ENCODE data around the gene ZNF219.

DNA sequence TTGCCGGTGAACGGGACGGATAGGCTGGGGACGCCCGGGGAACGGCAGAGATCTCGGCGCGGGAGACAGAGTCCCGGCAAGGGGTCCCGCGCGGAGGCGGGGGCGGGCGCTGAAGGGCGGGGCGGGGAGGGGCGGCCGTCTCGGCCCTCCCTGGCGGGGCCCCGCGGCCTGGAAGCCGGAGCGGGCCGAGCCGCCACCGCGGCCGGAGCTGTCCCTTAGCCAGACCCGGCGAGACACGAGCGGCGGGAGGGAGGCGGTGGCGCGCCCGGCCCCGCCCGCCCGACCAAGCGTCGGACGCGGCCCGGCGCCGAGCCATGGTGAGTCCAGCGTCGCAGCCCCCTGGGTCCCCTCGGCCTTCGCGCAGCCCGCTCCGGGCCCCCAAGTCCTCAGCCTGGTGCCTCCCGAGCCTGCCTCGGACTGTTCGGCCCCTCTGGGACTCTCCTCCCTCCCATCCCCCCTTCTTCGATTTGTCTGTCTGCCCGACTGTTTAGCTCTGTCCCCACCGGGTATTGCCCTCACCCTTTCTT lies 28.3 kb downstream of the ZNF219 start, which contains the start of gene ARHGEF40:
- TF ChIP-seq CTCF (IDR thresholded peaks at IDR 0.05; ENCODE audit: insufficient read depth, low read depth, low read length) (no peak), EZH2 (IDR thresholded peaks at IDR 0.05; ENCODE audit: insufficient read depth, low read length) (no peak)
